GM10266 (cell line): Measurements from ENCODE around the gene C7.

Experiments used
- DNase-seq: peaks from one replicate; pipeline ENCODE4 v3.0.0; 2012; ENCODE audit errors: extremely low spot score
- CTCF ChIP-seq: IDR thresholded peaks from 2 replicates; pipeline ENCODE4 v1.5.1; 2012; ENCODE audit warnings: mild to moderate bottlenecking, low read depth; ENCODE audit not compliant: control insufficient read depth, insufficient read depth; ENCODE audit errors: missing control alignments

The C7 gene

GRCh38 chr5:40928886-40929448, 19.7 kb downstream of the C7 start:
- no peak for DNase-seq
- no peak for TF ChIP-seq CTCF

DNA sequence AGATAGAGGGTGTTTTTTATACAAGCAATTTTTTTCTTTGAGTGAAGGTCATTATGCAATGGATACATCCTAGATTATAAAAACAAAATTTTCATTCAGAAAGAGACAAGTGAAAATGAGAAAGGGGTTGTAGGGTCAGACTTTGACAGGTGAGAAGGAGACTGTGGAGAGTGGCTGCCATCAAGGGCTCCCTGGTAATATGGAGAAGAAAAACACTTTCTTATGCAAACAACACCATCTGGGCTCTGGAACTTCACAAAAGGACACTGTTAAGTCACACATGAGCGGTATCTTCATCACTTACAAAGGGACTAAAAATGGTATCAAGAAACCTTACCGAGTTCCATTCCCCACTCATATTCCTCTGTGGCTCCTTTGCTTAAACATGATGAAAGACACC, 23.5 kb downstream of the C7 start:
- no peak for DNase-seq

DNA sequence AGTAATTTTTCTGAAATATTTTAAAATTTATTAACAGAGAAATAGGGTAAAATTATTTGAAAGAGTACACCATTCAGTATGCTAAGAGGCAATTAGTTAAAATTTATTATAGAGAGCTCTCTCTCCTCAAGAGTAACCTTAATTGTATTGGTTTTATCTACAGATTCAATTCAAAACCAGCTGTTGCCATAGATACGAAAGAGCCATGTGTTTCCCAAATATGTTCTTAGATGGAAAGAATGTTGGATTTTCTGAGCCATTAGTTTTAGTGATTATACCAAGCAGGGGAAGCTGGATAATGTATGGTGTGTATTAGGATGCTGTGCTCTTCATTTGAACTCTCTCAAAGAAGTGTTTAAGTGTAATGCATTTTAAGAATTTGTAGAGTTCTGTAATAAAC, 27.8 kb downstream of the C7 start:
- no peak for DNase-seq
- TF ChIP-seq CTCF: no peak

More for the DNA sequence above, 23.5 kb downstream of the C7 start:
- TF ChIP-seq CTCF: no peak

DNA sequence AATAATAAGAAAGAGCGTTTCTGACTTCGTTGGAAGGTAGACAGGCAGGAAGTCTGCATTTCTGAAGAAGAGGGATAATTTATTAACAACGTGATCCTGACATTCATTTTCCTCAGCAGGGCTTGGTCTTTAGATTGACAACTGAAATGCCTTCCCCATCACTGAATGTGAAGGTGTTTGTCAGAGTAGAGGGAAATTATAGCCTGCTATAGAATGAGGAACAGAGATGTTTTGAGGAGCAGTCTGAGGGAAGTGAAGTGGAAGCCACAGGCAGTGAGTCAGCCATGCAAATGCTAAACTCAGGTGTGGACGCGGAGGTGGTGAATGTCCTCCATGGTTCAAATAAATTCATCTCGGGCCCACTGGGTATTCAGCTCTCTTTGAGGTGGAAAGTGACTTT, 30.5 kb downstream of the C7 start:
- no peak for DNase-seq
- TF ChIP-seq CTCF: no peak

GRCh38 chr5:40945111-40945510, 35.8 kb downstream of the C7 start:
- no peak for DNase-seq
- TF ChIP-seq CTCF: no peak

DNA sequence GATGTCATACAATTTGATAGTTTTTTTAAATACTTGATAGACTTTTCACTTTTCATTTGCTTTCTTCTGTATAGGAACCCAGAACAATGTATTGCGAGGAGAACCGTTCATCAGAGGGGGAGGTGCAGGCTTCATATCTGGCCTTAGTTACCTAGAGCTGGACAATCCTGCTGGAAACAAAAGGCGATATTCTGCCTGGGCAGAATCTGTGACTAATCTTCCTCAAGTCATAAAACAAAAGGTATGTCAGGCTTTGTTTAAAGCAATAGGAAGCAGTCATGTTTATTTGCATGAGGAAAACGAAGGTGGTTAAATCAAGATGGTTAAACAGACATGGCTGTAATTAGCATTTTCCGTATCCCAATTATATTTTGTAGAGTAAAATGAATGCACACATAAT, 46.0 kb downstream of the C7 start:
- no peak for DNase-seq
- TF ChIP-seq CTCF: no peak

GRCh38 chr5:40957048-40957447, 47.8 kb downstream of the C7 start:
- no peak for TF ChIP-seq CTCF
- no peak for DNase-seq
